ENCODE data around the gene SLC22A23.
"Not testable (repeated sequence)": the region's sequence is repeated elsewhere in the genome, so short reads cannot be mapped to it uniquely, and the experiment has no call there.

Gene SLC22A23

GRCh38 chr6:3379482-3380060 is 77.3 kb downstream of the SLC22A23 start (continued):
- TF ChIP-seq, protein P1, sequence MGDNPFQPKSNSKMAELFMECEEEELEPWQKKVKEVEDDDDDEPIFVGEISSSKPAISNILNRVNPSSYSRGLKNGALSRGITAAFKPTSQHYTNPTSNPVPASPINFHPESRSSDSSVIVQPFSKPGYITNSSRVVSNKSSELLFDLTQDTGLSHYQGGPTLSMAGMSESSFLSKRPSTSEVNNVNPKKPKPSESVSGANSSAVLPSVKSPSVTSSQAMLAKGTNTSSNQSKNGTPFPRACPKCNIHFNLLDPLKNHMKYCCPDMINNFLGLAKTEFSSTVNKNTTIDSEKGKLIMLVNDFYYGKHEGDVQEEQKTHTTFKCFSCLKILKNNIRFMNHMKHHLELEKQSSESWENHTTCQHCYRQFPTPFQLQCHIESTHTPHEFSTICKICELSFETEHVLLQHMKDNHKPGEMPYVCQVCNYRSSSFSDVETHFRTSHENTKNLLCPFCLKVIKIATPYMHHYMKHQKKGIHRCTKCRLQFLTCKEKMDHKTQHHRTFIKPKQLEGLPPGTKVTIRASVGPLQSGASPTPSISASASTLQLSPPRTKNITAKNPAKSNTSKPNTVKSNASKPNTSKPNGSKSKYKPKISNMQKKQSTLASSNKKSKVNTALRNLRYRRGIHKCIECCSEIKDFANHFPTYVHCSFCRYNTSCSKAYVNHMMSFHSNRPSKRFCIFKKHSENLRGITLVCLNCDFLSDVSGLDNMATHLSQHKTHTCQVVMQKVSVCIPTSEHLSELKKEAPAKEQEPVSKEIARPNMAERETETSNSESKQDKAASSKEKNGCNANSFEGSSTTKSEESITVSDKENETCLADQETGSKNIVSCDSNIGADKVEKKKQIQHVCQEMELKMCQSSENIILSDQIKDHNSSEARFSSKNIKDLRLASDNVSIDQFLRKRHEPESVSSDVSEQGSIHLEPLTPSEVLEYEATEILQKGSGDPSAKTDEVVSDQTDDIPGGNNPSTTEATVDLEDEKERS (tag by site-specific recombination; IDR thresholded peaks at IDR 0.05) = no peak
- TF ChIP-seq KLF8 (tag by site-specific recombination; IDR thresholded peaks at IDR 0.05) (no peak), KLF9 (tag by site-specific recombination; IDR thresholded peaks at IDR 0.05; ENCODE audit: low read depth) (no peak), ZNF785 (tag by site-specific recombination; IDR thresholded peaks at IDR 0.05) (no peak), SETDB1 (IDR thresholded peaks at IDR 0.05; ENCODE audit: insufficient read length, low read length) (no peak), ZNF239 (tag by site-specific recombination; IDR thresholded peaks at IDR 0.05) (no peak), ZNF292 (tag by site-specific recombination; IDR thresholded peaks at IDR 0.05; ENCODE audit: borderline replicate concordance, low read depth) (no peak), ZNF19 (tag by site-specific recombination; IDR thresholded peaks at IDR 0.05; ENCODE audit: low read depth) (no peak), ZNF626 (tag by site-specific recombination; IDR thresholded peaks at IDR 0.05) (no peak), GLIS2 (tag by site-specific recombination; IDR thresholded peaks at IDR 0.05) (no peak), ZNF629 (tag by site-specific recombination; IDR thresholded peaks at IDR 0.05) (peak; percentile 69), ZNF514 (tag by site-specific recombination; IDR thresholded peaks at IDR 0.05) (no peak), SP7 (tag by site-specific recombination; IDR thresholded peaks at IDR 0.05) (peak; percentile 35; the same call in 1 of the 2 replicates), GLI2 (tag by site-specific recombination; IDR thresholded peaks at IDR 0.05; ENCODE audit: borderline replicate concordance, low read depth) (no peak), ZNF341 (tag by site-specific recombination; IDR thresholded peaks at IDR 0.05; ENCODE audit: low read depth) (no peak)
- TF ChIP-seq, protein P2, sequence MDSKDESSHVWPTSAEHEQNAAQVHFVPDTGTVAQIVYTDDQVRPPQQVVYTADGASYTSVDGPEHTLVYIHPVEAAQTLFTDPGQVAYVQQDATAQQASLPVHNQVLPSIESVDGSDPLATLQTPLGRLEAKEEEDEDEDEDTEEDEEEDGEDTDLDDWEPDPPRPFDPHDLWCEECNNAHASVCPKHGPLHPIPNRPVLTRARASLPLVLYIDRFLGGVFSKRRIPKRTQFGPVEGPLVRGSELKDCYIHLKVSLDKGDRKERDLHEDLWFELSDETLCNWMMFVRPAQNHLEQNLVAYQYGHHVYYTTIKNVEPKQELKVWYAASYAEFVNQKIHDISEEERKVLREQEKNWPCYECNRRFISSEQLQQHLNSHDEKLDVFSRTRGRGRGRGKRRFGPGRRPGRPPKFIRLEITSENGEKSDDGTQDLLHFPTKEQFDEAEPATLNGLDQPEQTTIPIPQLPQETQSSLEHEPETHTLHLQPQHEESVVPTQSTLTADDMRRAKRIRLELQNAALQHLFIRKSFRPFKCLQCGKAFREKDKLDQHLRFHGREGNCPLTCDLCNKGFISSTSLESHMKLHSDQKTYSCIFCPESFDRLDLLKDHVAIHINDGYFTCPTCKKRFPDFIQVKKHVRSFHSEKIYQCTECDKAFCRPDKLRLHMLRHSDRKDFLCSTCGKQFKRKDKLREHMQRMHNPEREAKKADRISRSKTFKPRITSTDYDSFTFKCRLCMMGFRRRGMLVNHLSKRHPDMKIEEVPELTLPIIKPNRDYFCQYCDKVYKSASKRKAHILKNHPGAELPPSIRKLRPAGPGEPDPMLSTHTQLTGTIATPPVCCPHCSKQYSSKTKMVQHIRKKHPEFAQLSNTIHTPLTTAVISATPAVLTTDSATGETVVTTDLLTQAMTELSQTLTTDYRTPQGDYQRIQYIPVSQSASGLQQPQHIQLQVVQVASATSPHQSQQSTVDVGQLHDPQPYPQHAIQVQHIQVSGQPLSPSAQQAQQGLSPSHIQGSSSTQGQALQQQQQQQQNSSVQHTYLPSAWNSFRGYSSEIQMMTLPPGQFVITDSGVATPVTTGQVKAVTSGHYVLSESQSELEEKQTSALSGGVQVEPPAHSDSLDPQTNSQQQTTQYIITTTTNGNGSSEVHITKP (tag by site-specific recombination; IDR thresholded peaks at IDR 0.05) = no peak

- H3K4me3 ChIP-seq (ENCODE audit: low read depth, low read length); H3K36me3 ChIP-seq (ENCODE audit: control insufficient read depth in 2 of 2, insufficient read depth in 1 of 2, low read length in 2 of 2); H3K27ac ChIP-seq (ENCODE audit: extremely low read depth, low read depth, low read length); POLR2A ChIA-PET; H3K9me3 ChIP-seq (ENCODE audit: control insufficient read depth, insufficient read depth, low read depth, low read length): not testable (repeated sequence)
- CTCF ChIA-PET = interaction anchor here (1.1 kb wide), 1 partner anchor 629 kb away, joined by 3 read pairs; no protein-coding TSS in a partner anchor
- peaks cover 50% of the 10 kb centered on the region for H3K4me1 ChIP-seq (ENCODE audit: control insufficient read depth, insufficient read depth, low read length)
Observed at GRCh38 chr6:3378808-3379207, 78.0 kb downstream of the SLC22A23 start.

GRCh38 chr6:3378398-3378782 is 78.5 kb downstream of the SLC22A23 start:
- peaks cover 46% of the 10 kb centered on the region for H3K4me1 ChIP-seq (ENCODE audit: control insufficient read depth, insufficient read depth, low read length)
- POLR2A ChIA-PET; H3K9me3 ChIP-seq (ENCODE audit: control insufficient read depth, insufficient read depth, low read depth, low read length); H3K36me3 ChIP-seq (ENCODE audit: control insufficient read depth in 2 of 2, insufficient read depth in 1 of 2, low read length in 2 of 2); CTCF ChIA-PET; H3K4me3 ChIP-seq (ENCODE audit: low read depth, low read length); H3K27ac ChIP-seq (ENCODE audit: extremely low read depth, low read depth, low read length): not testable (repeated sequence)
